Common myeloid progenitor, CD34-positive (primary cell): ENCODE measurements around the gene CAGE1.

Experiments used
- CTCF ChIA-PET: fragments of 350-600 bp; sonication (Branson Sonifier 250); formaldehyde crosslinking; loops from one replicate; lab custom pipeline; 2021; ENCODE audit warnings: antibody characterized with exemption; lab: Charles Lee
- POLR2A ChIA-PET: fragments of 350-600 bp; sonication (Branson Sonifier 250); formaldehyde crosslinking; loops from one replicate; lab custom pipeline; 2021; ENCODE audit warnings: antibody characterized with exemption; lab: Charles Lee
- DNase-seq, 3 donors: peaks; one replicate each; pipeline versions ENCODE4 v3.0.0 to v3.0.0-alpha.2; 2013
- H3K27ac ChIP-seq, 2 experiments: 1 replicate in 1 of 2; 2 replicates in 1 of 2; pipeline ENCODE4 v1.7.0; 2013; ENCODE audit warnings: inconsistent platforms in 2 of 2, low read length in 2 of 2, mild to moderate bottlenecking in 2 of 2, low read depth in 1 of 2, moderate library complexity in 1 of 2; ENCODE audit not compliant: severe bottlenecking in 2 of 2, insufficient read depth in 1 of 2, poor library complexity in 1 of 2
- H3K27me3 ChIP-seq, 5 experiments: replicated peaks in 2 of 5; 1 replicate in 3 of 5; 2 replicates in 2 of 5; pipeline versions ENCODE4 v1.6.1 to v1.7.0; 2013; ENCODE audit warnings: low read length in 4 of 5, mild to moderate bottlenecking in 2 of 5, moderate library complexity in 2 of 5, inconsistent platforms in 1 of 5; ENCODE audit not compliant: insufficient read depth in 5 of 5, control insufficient read depth in 4 of 5
- H3K36me3 ChIP-seq, 4 experiments: 1 replicate in 2 of 4; 2 replicates in 2 of 4; pipeline versions ENCODE4 v1.6.1 to v1.7.0; 2013; ENCODE audit warnings: low read length in 3 of 4, control low read depth in 1 of 4, mild to moderate bottlenecking in 1 of 4; ENCODE audit not compliant: control insufficient read depth in 4 of 4, insufficient read depth in 4 of 4
- H3K4me1 ChIP-seq, 4 experiments: 1 replicate in 3 of 4; 2 replicates in 1 of 4; pipeline versions ENCODE4 v1.6.1 to v1.7.1; 2013; ENCODE audit warnings: low read length in 3 of 4, mild to moderate bottlenecking in 3 of 4, control low read depth in 1 of 4, inconsistent platforms in 1 of 4, moderate library complexity in 1 of 4; ENCODE audit not compliant: control insufficient read depth in 4 of 4, insufficient read depth in 4 of 4; ENCODE audit errors: control extremely low read depth in 1 of 4
- H3K4me3 ChIP-seq, 7 experiments: 1 replicate in 4 of 7; 2 replicates in 3 of 7; pipeline versions ENCODE4 v1.5.1 to v1.7.0; 2013; ENCODE audit warnings: mild to moderate bottlenecking in 7 of 7, low read length in 6 of 7, moderate library complexity in 6 of 7, inconsistent platforms in 2 of 7, low read depth in 2 of 7, control low read depth in 1 of 7; ENCODE audit not compliant: insufficient read depth in 4 of 7, control insufficient read depth in 1 of 7; ENCODE audit errors: extremely low read depth in 1 of 7
- H3K9me3 ChIP-seq, 5 experiments: 1 replicate in 4 of 5; 2 replicates in 1 of 5; pipeline versions ENCODE4 v1.6.1 to v1.7.1; 2013; ENCODE audit warnings: low read length in 4 of 5, mild to moderate bottlenecking in 2 of 5, inconsistent platforms in 1 of 5, low read depth in 1 of 5, moderate library complexity in 1 of 5; ENCODE audit not compliant: control insufficient read depth in 4 of 5, insufficient read depth in 2 of 5; ENCODE audit errors: control extremely low read depth in 1 of 5
- WGBS: methylation state at CpG from one replicate; pipeline ENCODE4 v1.1.5; 2013; ENCODE audit not compliant: insufficient coverage; 5-methylcytosine and 5-hydroxymethylcytosine counted together

CAGE1 gene

GRCh38 chr6:7421066-7421465, 31.5 kb upstream of the CAGE1 start:
- Histone ChIP-seq H3K36me3 (peaks cover 0 to 28% (median 18%) of the 10 kb centered on the region in 4 experiments), H3K27ac (no peak overlapping the region), H3K9me3 (no peaks in the 10 kb centered on the region), H3K4me3 (no peak overlapping the region), H3K4me1 (no peaks in the 10 kb centered on the region), H3K27me3 (no peaks in the 10 kb centered on the region)
- no peak for DNase-seq
- CTCF ChIA-PET = interaction anchor here (0.7 to 1.4 kb wide), 2 partner anchors 36 to 130 kb away, joined by 3 to 4 read pairs; no protein-coding TSS in a partner anchor
- 100% methylated on average over 1 of the region's 3 CpGs for WGBS
- POLR2A ChIA-PET = no interaction called here

DNA sequence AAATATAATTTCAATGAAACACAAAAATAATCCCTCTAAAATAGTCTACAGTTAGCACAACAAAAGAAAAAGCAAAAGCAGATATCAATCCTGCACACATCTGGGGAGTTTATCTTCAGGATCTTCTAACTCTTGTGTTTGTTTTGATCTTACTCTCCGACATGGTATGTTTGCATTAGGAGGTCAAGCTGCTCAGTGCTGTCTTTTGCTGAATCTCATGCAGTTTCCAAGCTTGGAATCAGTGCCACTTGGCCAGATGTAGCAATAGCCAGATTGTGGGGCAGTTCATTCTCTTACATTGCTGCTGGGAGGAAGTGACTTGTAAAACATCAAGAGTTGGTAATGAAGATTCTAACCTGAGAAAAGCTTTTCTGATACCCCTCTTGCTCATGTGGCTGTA, 29.5 kb upstream of the CAGE1 start:
- H3K9me3 ChIP-seq = no peaks in the 10 kb centered on the region
- POLR2A ChIA-PET = interaction anchor here (0.6 kb wide), 1 partner anchor 87 kb away, joined by 3 read pairs; no protein-coding TSS in a partner anchor
- DNase-seq = no peak
- H3K27me3 ChIP-seq = no peaks in the 10 kb centered on the region
- 100% methylated on average over 1 of the region's 1 CpG for WGBS
- H3K36me3 ChIP-seq = peaks cover 8 to 47% (median 37%) of the 10 kb centered on the region in 4 experiments
- H3K4me3 ChIP-seq = no peak overlapping the region
- no peaks in the 10 kb centered on the region for H3K4me1 ChIP-seq
- CTCF ChIA-PET = no interaction called here
- no peak overlapping the region for H3K27ac ChIP-seq

DNA sequence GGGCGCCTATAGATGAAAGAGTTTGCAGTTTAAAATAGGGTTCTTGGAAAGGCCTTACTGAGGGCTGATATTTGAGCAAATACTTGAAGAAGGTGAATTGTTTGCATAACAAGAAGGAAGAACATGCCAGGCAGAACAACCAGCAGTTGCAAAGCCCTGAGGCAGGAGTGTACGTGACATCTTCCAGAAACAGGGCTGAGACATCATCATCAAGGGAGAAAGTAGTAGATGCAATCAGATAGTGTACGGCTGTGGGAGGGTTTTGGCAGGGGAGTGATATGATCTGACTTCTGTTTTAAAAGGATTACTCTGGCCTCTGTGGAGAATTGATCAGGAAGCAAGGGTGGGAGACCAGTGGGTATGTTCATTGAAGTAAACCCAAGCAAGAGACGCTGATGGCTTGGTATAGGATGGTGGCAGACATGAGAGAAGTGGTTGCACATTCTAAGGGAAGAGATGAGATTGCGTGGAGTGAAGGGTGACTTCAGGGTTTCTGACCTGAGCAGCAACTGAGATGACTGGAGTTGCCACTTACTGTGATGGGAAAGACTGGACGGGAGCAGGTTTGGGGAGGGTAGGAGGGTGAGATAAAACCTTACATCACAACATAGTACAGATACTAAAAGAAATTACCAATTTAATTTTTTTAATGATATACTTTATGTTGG, 28.8 kb upstream of the CAGE1 start:
- ChIA-PET POLR2A (no interaction called here), CTCF (no interaction called here)
- Histone ChIP-seq H3K4me1 (no peaks in the 10 kb centered on the region), H3K9me3 (no peaks in the 10 kb centered on the region), H3K27me3 (no peaks in the 10 kb centered on the region), H3K4me3 (no peak overlapping the region), H3K36me3 (peaks cover 11 to 53% (median 43%) of the 10 kb centered on the region in 4 experiments), H3K27ac (no peak overlapping the region)
- WGBS = 94% methylated on average over 4 of the region's 6 CpGs
- DNase-seq = no peak

DNA sequence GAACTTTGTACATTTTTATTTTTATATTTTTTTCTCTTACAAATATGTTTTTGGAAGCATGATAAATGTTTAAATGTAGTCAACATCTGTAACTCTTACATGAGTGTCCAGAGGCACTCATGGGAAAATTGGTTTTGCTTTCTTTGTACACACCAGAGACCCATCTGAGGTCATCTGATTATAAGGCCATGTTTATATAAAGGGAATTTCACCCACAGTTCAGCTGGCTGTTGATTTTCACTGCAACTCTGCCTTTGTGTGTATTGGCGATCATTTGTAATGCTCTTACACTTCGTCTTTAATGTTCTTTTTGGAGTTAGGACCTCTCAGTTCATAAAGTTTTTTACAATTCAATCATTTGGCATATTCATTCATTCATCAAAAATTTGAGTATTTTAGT, 28.1 kb upstream of the CAGE1 start:
- DNase-seq = no peak
- ChIA-PET POLR2A (no interaction called here), CTCF (interaction anchor here (1.0 kb wide), 1 partner anchor 29 kb away, joined by 3 read pairs; no protein-coding TSS in a partner anchor)
- Histone ChIP-seq H3K4me3 (no peak overlapping the region), H3K4me1 (no peaks in the 10 kb centered on the region), H3K9me3 (no peaks in the 10 kb centered on the region), H3K27me3 (no peaks in the 10 kb centered on the region), H3K36me3 (peaks cover 11 to 58% (median 45%) of the 10 kb centered on the region in 4 experiments), H3K27ac (no peak overlapping the region)
- 80% methylated on average over 1 of the region's 2 CpGs for WGBS

DNA sequence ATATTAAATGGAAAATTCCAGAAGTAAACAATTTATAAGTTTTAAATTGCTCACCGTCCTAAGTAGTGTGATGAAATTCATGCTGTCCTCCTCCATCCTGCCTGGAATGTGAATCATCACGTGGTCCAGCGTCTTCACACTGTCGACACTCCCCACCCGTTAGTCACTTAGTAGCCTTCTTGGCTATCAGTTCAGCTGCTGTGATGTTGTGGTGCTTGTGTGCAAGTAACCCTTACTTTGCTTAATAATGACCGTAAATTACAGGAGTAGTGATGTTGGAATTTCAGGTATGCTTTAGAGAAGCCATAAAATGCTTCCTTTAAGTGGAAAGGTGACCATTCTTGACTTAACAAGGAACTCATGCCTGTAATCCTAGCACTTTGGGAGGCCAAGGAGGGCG, 25.3 kb upstream of the CAGE1 start:
- CTCF ChIA-PET = no interaction called here
- WGBS = 99% methylated on average over 7 of the region's 7 CpGs
- H3K36me3 ChIP-seq = peaks cover 20 to 87% (median 63%) of the 10 kb centered on the region in 4 experiments

GRCh38 chr6:7413151-7413823, 23.7 kb upstream of the CAGE1 start:
- Histone ChIP-seq H3K9me3 (no peaks in the 10 kb centered on the region), H3K36me3 (peaks cover 22 to 91% (median 64%) of the 10 kb centered on the region in 4 experiments), H3K27ac (no peak overlapping the region), H3K27me3 (no peaks in the 10 kb centered on the region), H3K4me3 (no peak overlapping the region), H3K4me1 (no peaks in the 10 kb centered on the region)
- WGBS = 100% methylated on average over 1 of the region's 2 CpGs
- CTCF ChIA-PET = interaction anchor here (0.5 kb wide), 1 partner anchor 10 kb away, joined by 3 read pairs; no protein-coding TSS in a partner anchor
- no peak for DNase-seq
- POLR2A ChIA-PET = no interaction called here

More for the DNA sequence above, 25.3 kb upstream of the CAGE1 start:
- Histone ChIP-seq H3K27ac (no peak overlapping the region), H3K27me3 (no peaks in the 10 kb centered on the region), H3K4me1 (no peaks in the 10 kb centered on the region), H3K4me3 (no peak overlapping the region), H3K9me3 (no peaks in the 10 kb centered on the region)
- DNase-seq = no peak
- POLR2A ChIA-PET = no interaction called here

DNA sequence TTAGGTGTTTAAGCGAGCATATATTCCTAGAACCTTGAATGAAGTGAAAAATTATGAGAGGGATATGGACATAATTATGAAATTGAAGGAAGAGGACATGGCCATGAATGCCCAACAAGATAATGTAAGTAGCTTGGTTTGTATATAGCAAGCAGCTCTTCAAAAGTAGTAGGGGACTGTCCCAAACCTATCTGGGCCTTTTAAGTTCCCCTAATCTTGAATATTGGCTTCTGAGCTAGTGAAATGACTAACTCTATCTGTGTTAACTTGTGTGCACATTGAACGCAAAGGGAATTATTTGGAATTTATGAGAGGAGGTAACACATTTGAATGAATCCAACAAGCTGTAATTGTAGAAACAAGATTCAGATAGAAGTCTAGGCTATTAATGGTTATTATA, 21.8 kb upstream of the CAGE1 start:
- peaks cover 34 to 91% (median 68%) of the 10 kb centered on the region in 4 experiments for H3K36me3 ChIP-seq
- CTCF ChIA-PET = no interaction called here
- WGBS = no CpG with 5 or more reads among the region's 2 CpGs

More for the DNA sequence above, 21.8 kb upstream of the CAGE1 start:
- DNase-seq = no peak
- H3K4me1 ChIP-seq = no peaks in the 10 kb centered on the region
- H3K27ac ChIP-seq = no peak overlapping the region
- POLR2A ChIA-PET = interaction anchor here (0.8 kb wide), 1 partner anchor 198 kb away, joined by 3 read pairs; no protein-coding TSS in a partner anchor
- no peaks in the 10 kb centered on the region for H3K9me3 ChIP-seq
- no peak overlapping the region for H3K4me3 ChIP-seq
- no peaks in the 10 kb centered on the region for H3K27me3 ChIP-seq
